Uterus (tissue), 2 donors: ENCODE data around the gene KLK15.

Experiments used
- POLR2A ChIP-seq, 2 donors: fragments of 450-650 bp; IDR thresholded peaks; one replicate each; pipeline ENCODE4 v1.6.1; 2016; ENCODE audit warnings: antibody characterized with exemption in 2 of 2, mild to moderate bottlenecking in 1 of 2, moderate library complexity in 1 of 2
- TF ChIP-seq, protein P1 (sequence below), 4 experiments: fragments of 200-600 bp in 2 of 4; fragments of 450-650 bp in 2 of 4; sonication (generic) in 2 of 4; IDR thresholded peaks; one replicate each; pipeline ENCODE4 v1.5.1; 2016 to 2019; ENCODE audit warnings: antibody characterized with exemption in 4 of 4, mild to moderate bottlenecking in 2 of 4, moderate library complexity in 1 of 4

DNA sequence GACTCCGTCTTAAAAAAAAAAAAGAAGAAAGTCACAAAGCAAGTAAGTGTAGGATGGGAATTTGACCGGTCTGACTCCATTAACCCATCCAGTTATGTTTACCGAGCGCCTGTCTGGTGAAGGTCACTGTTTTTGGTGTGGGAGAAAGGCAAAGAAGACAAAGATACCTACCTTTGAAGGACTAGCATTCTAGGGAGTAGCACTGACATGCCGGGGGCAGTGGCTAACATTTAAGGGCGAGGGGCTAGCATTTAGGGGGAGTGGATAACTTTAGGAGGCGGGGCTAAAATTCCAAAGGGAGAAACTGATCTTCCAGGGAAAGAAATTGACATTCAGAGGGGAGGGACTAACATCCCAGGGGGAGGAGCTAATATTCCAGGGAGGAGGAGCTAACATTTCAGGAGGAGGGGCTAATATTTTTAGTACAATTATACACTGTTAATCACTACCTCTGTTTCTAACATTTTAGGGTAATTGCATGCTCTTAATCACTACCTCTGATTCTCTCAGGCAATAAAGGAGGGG lies 54.4 kb downstream of the KLK15 start:
- TF ChIP-seq, protein P1, sequence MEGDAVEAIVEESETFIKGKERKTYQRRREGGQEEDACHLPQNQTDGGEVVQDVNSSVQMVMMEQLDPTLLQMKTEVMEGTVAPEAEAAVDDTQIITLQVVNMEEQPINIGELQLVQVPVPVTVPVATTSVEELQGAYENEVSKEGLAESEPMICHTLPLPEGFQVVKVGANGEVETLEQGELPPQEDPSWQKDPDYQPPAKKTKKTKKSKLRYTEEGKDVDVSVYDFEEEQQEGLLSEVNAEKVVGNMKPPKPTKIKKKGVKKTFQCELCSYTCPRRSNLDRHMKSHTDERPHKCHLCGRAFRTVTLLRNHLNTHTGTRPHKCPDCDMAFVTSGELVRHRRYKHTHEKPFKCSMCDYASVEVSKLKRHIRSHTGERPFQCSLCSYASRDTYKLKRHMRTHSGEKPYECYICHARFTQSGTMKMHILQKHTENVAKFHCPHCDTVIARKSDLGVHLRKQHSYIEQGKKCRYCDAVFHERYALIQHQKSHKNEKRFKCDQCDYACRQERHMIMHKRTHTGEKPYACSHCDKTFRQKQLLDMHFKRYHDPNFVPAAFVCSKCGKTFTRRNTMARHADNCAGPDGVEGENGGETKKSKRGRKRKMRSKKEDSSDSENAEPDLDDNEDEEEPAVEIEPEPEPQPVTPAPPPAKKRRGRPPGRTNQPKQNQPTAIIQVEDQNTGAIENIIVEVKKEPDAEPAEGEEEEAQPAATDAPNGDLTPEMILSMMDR (IDR thresholded peaks at IDR 0.05) = no peak
- TF ChIP-seq POLR2A (IDR thresholded peaks at IDR 0.05) = no peak
